HepG2 (cell line): ENCODE data around the gene C1QTNF12. TPM values are rescaled to one million over a fixed set of nuclear protein-coding genes. Genes with fewer than 3 reads are reported as not detected.

Experiments used
- ARID5B ChIP-seq: IDR thresholded peaks from 2 replicates; pipeline ENCODE4 v1.4.0; 2020; ENCODE audit warnings: mild to moderate bottlenecking, missing genetic modification reagents
- BRF2 ChIP-seq: sonication (generic); formaldehyde crosslinking; IDR thresholded peaks from 2 replicates; pipeline ENCODE4 v1.8.1; 2022; ENCODE audit warnings: mild to moderate bottlenecking, missing genetic modification reagents
- CAMTA2 ChIP-seq: sonication (generic); formaldehyde crosslinking; IDR thresholded peaks from 2 replicates; pipeline ENCODE4 v1.4.0; 2020; ENCODE audit warnings: mild to moderate bottlenecking, missing genetic modification reagents, borderline replicate concordance
- CBX1 ChIP-seq: IDR thresholded peaks from one replicate; pipeline ENCODE4 v1.6.1; 2016; ENCODE audit warnings: antibody characterized with exemption, low read depth
- FOXK1 ChIP-seq: sonication (generic); formaldehyde crosslinking; IDR thresholded peaks from 2 replicates; pipeline ENCODE4 v1.4.0; 2020; ENCODE audit warnings: low read depth, missing genetic modification reagents, borderline replicate concordance
- KDM5B ChIP-seq: sonication (generic); formaldehyde crosslinking; IDR thresholded peaks from 2 replicates; pipeline ENCODE4 v1.4.0; 2020; ENCODE audit warnings: missing genetic modification reagents, mild to moderate bottlenecking, borderline replicate concordance
- RERE ChIP-seq: IDR thresholded peaks from 2 replicates; pipeline ENCODE4 v1.6.1; 2016; ENCODE audit warnings: low read depth, missing genetic modification reagents, missing compliant biosample characterization
- REST ChIP-seq, 2 experiments: IDR thresholded peaks; 2 replicates each; pipeline ENCODE4 v1.6.1; 2011 to 2012; ENCODE audit warnings: low read length in 2 of 2, borderline replicate concordance in 1 of 2, low read depth in 1 of 2, mild to moderate bottlenecking in 1 of 2, moderate library complexity in 1 of 2
- TMF1 ChIP-seq: sonication (generic); formaldehyde crosslinking; IDR thresholded peaks from 2 replicates; pipeline ENCODE4 v1.8.1; 2022; ENCODE audit warnings: low read depth, missing genetic modification reagents
- ZMYM4 ChIP-seq: sonication (generic); formaldehyde crosslinking; IDR thresholded peaks from 2 replicates; pipeline ENCODE4 v1.8.1; 2023; ENCODE audit warnings: mild to moderate bottlenecking, missing genetic modification reagents
- ZNF143 ChIP-seq: sonication (generic); formaldehyde crosslinking; IDR thresholded peaks from 2 replicates; pipeline ENCODE4 v1.4.0; 2020; ENCODE audit warnings: missing genetic modification reagents
- ZNF292 ChIP-seq: sonication (generic); formaldehyde crosslinking; IDR thresholded peaks from 2 replicates; pipeline ENCODE4 v1.8.1; 2022; ENCODE audit warnings: mild to moderate bottlenecking, low read depth, missing genetic modification reagents, borderline replicate concordance
- ZNF333 ChIP-seq: sonication (generic); formaldehyde crosslinking; IDR thresholded peaks from 2 replicates; pipeline ENCODE4 v1.4.0; 2020; ENCODE audit warnings: mild to moderate bottlenecking, missing genetic modification reagents, borderline replicate concordance
- ZNF891 ChIP-seq: sonication (generic); formaldehyde crosslinking; IDR thresholded peaks from 2 replicates; pipeline ENCODE4 v1.5.0; 2020; ENCODE audit warnings: mild to moderate bottlenecking, missing genetic modification reagents
- polyA plus RNA-seq, 8 experiments: library from polyadenylated mRNA; depleted of rRNA in 3 of 8; stranded (reverse) in 7 of 8; unstranded in 1 of 8; fragments of >200 nt; fragmentation: Illumina TruSeq in 4 of 8; extraction: Trizol in 4 of 8; gene quantifications; 2 replicates each; pipeline versions ENCODE4 v1.2.1 to v1.2.3, GENCODE V29; 2011 to 2016; ENCODE audit warnings: low read depth in 4 of 8, missing spikeins in 1 of 8, mixed read lengths in 1 of 8; ENCODE audit not compliant: insufficient read depth in 1 of 8
- total RNA-seq, 5 experiments: library from RNA; depleted of rRNA; stranded (reverse); fragments of >200 nt; fragmentation: Illumina TruSeq; extraction: Trizol; gene quantifications; 2 replicates each; pipeline ENCODE4 v1.2.3, GENCODE V29; 2016; ENCODE audit warnings: low read depth in 1 of 5

C1QTNF12 gene
- total and polyA plus RNA-seq, 2 of the 13 experiments (the other 11 are each of a cell fraction or from before 2014, with no cell fraction given): 0.18 to 0.64 TPM

GRCh38 chr1:1232208-1232795 lies 14.2 kb downstream of the C1QTNF12 start, which contains the start of gene B3GALT6 (continued):
- TF ChIP-seq ZMYM4 (CRISPR knock-in tag): 0 out of 2 replicates have a peak, but pooled peaks have one; percentile 4
- TF ChIP-seq CAMTA2: no peak
- TF ChIP-seq BRF2: no peak
- no peak for TF ChIP-seq ZNF333 (CRISPR knock-in tag)
- TF ChIP-seq REST (IDR thresholded peaks at IDR 0.05; ENCODE audit: borderline replicate concordance in 1 of 2, low read depth in 1 of 2, low read length in 2 of 2): no peak
- TF ChIP-seq CBX1: no peak
- no peak for TF ChIP-seq RERE (CRISPR knock-in tag)
- no peak for TF ChIP-seq KDM5B
- TF ChIP-seq TMF1 (CRISPR knock-in tag): no peak
- no peak for TF ChIP-seq ZNF292 (CRISPR knock-in tag)
- TF ChIP-seq ZNF891 (CRISPR knock-in tag): no peak
- TF ChIP-seq FOXK1 (CRISPR knock-in tag): no peak
- TF ChIP-seq ARID5B (CRISPR knock-in tag): no peak
- no peak for TF ChIP-seq ZNF143
